CD1c-positive myeloid dendritic cell (primary cell): ENCODE results near the gene RTN1.
A peak's percentile ranks its signal among the peaks of the same experiment; 100 is the strongest.
"Not testable (repeated sequence)": the region's sequence is repeated elsewhere in the genome, so short reads cannot be mapped to it uniquely, and the experiment has no call there.

Source experiments
- DNase-seq: peaks from one replicate; pipeline ENCODE4 v3.0.0-alpha.2; 2016; ENCODE audit errors: extremely low spot score

Gene RTN1

GRCh38 chr14:59704054-59704645, 166.4 kb downstream of the RTN1 start:
- DNase-seq: no peak

DNA sequence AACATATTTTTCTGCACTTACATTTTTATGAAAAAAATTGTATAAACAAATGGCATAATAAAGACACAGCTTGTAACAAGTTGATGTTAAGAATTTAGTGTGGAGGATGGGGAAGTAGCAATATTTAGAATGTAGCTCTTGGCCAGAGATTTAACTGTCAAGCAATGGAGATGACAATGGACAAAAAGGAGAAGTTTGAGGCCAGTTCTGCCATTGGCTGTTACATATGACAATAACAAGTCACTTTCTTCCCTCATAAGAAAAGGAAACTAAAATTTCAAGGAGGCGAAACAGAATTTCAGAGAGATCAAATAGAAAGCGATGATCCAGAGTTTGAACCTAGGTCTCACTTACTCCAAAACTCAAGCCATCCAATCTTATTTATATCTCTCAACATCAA, 171.1 kb downstream of the RTN1 start:
- peak; percentile 63 for DNase-seq

GRCh38 chr14:59698793-59699192, 171.8 kb downstream of the RTN1 start:
- no peak for DNase-seq

GRCh38 chr14:59695198-59695597, 175.4 kb downstream of the RTN1 start:
- DNase-seq: no peak

GRCh38 chr14:59691266-59691665, 179.3 kb downstream of the RTN1 start:
- DNase-seq: no peak

- DNase-seq: no peak
Measured at GRCh38 chr14:59690426-59690825, 180.2 kb downstream of the RTN1 start.

DNA sequence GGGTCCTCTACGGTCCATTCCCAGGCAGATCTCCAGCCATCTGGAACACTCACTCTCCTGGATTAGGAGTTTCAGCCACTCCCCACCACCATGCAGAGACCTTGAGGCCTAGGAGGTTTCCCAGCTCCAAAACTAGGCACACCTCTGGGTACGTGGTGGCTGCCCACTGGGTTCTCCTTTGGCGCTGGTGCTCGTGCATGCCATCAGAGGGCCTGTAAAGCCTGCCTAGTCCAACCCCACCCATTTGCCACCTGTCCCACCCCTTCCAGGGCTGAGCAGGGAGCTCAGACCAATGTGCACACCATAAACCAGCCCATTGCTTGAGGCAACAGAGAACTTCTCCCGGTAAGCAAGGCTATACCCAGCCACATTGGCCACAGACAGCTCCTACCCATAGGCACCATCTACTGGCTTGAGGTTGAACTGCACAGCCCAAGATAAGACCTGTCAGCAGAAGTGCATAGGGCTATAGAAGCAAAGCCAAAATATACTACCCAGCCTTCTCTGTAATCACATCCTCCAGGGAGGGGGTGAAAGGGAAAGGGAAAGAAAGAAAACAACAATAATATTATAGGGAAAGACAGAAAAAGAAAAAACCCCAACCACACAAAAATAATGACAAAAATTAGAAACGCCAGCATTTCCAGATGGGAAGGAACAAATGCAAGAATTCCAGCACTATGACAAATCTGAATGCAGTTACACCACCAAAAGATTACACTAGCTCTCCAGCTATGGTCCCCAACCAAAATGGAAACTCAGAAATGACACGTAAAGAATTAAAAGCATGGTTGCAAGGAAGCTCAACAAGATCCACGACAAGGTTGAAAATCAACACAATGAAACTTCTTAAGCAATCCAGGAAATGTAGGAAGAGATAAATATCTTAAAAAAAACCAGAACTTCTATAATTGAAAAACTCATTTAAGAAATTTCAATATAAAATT, 182.1 kb downstream of the RTN1 start:
- peak; percentile 40 for DNase-seq

DNA sequence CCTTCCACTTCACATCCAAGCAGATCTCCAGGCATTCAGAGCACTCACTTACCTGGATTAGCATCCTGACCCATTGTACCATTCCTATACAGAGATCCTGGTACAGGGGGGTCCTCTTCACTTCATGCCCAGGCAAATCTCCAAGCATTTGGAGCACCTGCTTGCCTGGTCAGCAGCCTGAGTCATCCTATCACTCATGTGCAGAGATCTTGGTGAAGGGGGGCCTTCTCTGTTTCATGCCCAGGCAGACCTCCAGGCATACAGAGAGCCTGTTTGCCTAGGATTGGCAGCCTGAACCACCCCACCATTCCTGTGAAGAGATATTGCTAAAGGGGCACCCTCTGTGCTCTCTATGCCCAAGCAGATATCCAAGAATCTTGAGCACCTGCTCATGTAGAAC, 182.9 kb downstream of the RTN1 start:
- no peak for DNase-seq

GRCh38 chr14:59679872-59680271, 190.7 kb downstream of the RTN1 start:
- DNase-seq: no peak

DNA sequence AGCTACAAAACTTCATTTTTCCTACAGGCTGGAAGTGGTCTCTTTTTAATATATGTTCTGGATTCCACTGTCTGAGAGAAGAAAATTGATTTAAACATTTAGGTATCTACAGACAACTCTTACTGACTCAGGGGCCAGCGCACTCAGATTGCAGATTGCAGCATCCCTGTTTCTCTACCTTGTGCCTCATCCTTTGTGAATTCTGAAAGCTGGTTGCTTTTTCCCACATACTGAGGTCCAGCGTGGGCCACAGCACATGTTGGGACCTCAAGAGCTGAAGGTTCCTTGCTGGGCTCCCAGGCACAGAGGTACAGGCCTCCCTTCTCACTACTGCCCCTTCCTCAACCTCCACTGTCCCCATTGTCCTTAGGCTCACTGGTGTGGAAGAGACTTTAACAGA, 192.2 kb downstream of the RTN1 start:
- no peak for DNase-seq

DNA sequence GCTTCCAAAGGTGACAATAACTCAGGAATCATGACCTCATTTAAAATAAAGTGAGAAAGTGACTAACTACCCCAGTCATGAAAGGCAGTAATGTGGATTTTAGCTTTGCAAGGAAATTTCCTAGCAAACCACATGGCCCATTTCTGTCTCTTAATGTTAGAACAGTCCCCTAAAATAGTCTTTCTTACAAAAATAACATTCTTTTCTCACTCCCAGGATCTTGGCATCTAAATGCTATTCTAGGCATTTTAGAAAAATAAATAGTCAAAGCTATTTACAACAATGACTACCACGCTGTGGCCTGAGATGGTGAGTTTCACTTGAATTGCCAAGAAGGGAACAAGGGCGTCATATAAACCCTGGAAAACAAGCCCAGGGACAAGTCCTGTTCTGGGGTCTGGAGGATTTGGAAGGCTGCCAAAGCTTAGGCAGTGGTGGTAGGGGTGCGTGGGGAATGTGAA, 192.8 kb downstream of the RTN1 start:
- no peak for DNase-seq

- no peak for DNase-seq
Measured at GRCh38 chr14:59675394-59675793, 195.2 kb downstream of the RTN1 start.

DNA sequence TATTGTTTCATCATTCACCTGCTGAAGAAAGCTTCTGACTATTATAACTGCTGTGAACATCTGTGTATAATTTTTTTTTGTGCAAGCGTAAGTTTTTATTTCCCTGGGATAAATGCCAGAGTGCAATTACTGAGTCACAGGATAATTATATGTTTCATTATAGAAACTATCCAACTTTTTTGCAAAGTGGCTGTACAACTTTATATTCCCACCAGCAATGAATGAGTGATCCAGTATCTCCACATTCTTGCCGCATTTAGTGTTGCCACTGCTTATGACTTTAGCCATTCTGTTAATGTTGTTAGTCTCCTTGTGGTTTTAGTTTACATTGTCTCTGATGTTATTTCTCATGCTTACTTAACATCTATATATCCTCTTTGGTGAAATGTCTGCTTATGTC, 205.8 kb downstream of the RTN1 start:
- DNase-seq: no peak

DNA sequence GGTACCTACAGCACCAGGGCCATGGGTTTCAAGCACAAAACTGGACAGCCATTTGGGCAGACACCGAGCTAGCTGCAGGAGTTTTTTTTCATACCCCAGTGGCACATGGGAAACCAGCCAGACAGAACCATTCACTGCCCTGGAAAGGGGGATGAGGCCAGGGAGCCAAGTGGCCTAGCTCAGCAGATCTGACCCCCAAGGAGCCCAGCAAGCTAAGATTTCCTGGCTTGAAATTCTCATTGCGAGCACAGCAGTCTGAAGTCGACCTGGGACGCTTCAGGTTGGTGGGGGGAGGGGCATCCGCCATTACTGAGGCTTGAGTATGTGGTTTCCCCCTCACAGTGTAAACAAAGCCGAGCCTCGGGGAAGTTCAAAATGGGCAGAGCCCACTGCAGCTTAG, 212.8 kb downstream of the RTN1 start:
- no peak for DNase-seq

- no peak for DNase-seq
Measured at GRCh38 chr14:59656473-59656872, 214.1 kb downstream of the RTN1 start.

GRCh38 chr14:59654131-59654530, 216.4 kb downstream of the RTN1 start:
- not testable (repeated sequence) for DNase-seq

- DNase-seq: not testable (repeated sequence)
Measured at GRCh38 chr14:59646832-59647231, 223.7 kb downstream of the RTN1 start.

- no peak for DNase-seq
Measured at GRCh38 chr14:59638885-59639284, 231.7 kb downstream of the RTN1 start.

DNA sequence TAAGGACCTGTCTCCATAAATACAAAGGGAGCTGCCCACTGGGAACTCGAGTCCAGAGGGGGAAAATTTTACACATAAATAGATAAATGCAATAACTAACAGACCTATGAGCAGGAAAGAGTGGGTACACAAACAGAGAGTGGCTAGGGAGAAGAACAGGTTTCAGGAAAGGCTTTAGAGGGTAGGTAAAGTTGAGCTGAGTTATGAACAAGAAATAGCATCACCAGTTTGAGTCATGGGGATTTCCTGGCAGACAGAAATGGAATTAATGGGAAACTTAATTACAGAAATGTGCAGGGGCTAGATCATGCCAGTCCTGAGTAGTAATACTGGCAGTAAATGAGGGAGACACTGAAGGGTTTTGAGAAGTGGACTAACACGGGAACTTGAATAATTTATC, 236.0 kb downstream of the RTN1 start:
- no peak for DNase-seq

- no peak for DNase-seq
Measured at GRCh38 chr14:59633486-59633885, 237.1 kb downstream of the RTN1 start.

- peak; percentile 42 for DNase-seq
Measured at GRCh38 chr14:59632381-59632780, 238.2 kb downstream of the RTN1 start.

- no peak for DNase-seq
Measured at GRCh38 chr14:59631237-59631636, 239.3 kb downstream of the RTN1 start.

- no peak for DNase-seq
Measured at GRCh38 chr14:59630288-59630963, 240.2 kb downstream of the RTN1 start.
